Smooth muscle cell (in vitro differentiated cells): ENCODE data around the gene KIF6. TPM values are rescaled to one million over a fixed set of nuclear protein-coding genes. Genes with fewer than 3 reads are reported as not detected.

Source experiments
- DNase-seq: peaks from one replicate; lab custom pipeline; 2025; ENCODE audit not compliant: unreplicated experiment; lab: John Stamatoyannopoulos, UW
- H2AFZ ChIP-seq: fragments of 200-600 bp; sonication (generic); 2 replicates; pipeline ENCODE4 v1.6.0; 2016; ENCODE audit warnings: antibody characterized with exemption, low read depth, mild to moderate bottlenecking
- H3F3A ChIP-seq: fragments of 200-600 bp; sonication (generic); 2 replicates; pipeline ENCODE4 v1.6.0; 2017; ENCODE audit warnings: antibody characterized with exemption, low read depth
- H3K27ac ChIP-seq: fragments of 200-600 bp; sonication (generic); 2 replicates; pipeline ENCODE4 v1.5.1; 2016; ENCODE audit warnings: low read depth, mild to moderate bottlenecking
- H3K27me3 ChIP-seq: fragments of 200-600 bp; sonication (generic); 2 replicates; pipeline ENCODE4 v1.6.1; 2016; ENCODE audit warnings: low read depth, mild to moderate bottlenecking
- H3K36me3 ChIP-seq: fragments of 200-600 bp; sonication (generic); 2 replicates; pipeline ENCODE4 v1.5.1; 2016; ENCODE audit warnings: low read depth
- H3K4me1 ChIP-seq: fragments of 200-600 bp; sonication (generic); 2 replicates; pipeline ENCODE4 v1.5.1; 2016; ENCODE audit warnings: low read depth
- H3K4me2 ChIP-seq: fragments of 200-600 bp; sonication (generic); 2 replicates; pipeline ENCODE4 v1.6.0; 2016; ENCODE audit warnings: mild to moderate bottlenecking
- H3K4me3 ChIP-seq: fragments of 200-600 bp; sonication (generic); 2 replicates; pipeline ENCODE4 v1.5.1; 2016; ENCODE audit warnings: mild to moderate bottlenecking
- H3K79me2 ChIP-seq: fragments of 200-600 bp; sonication (generic); 2 replicates; pipeline ENCODE4 v1.6.0; 2016; ENCODE audit warnings: low read depth, mild to moderate bottlenecking
- H3K9ac ChIP-seq: fragments of 200-600 bp; sonication (generic); 2 replicates; pipeline ENCODE4 v1.6.0; 2016; ENCODE audit warnings: low read depth
- H3K9me3 ChIP-seq: fragments of 200-600 bp; sonication (generic); replicated peaks from 2 replicates; pipeline ENCODE4 v1.5.1; 2016; ENCODE audit warnings: low read depth
- H4K20me1 ChIP-seq: fragments of 200-600 bp; sonication (generic); 2 replicates; pipeline ENCODE4 v1.6.0; 2016; ENCODE audit warnings: low read depth
- WGBS: methylation state at CpG from one replicate; pipeline ENCODE4 v1.1.7; 2016; ENCODE audit warnings: low lambda C conversion rate; 5-methylcytosine and 5-hydroxymethylcytosine counted together
- polyA plus RNA-seq: library from polyadenylated mRNA; unstranded; fragments of >200 nt; fragmentation: Nextera tagmentation; extraction: Ambion mirVana; gene quantifications from 2 replicates; pipeline ENCODE4 v1.2.1, GENCODE V29; 2016
- total RNA-seq: library from RNA; depleted of rRNA; stranded (reverse); fragments of >200 nt; gene quantifications from 2 replicates; pipeline ENCODE4 v1.2.3, GENCODE V29; 2014
- TF ChIP-seq, protein P1 (sequence below): fragments of 200-600 bp; sonication (generic); IDR thresholded peaks from 2 replicates; pipeline ENCODE4 v1.5.1; 2017; ENCODE audit warnings: borderline replicate concordance, mild to moderate bottlenecking, antibody characterized with exemption; ENCODE audit not compliant: insufficient read depth, poor library complexity, severe bottlenecking

The KIF6 gene
- total and polyA plus RNA-seq, 2 experiments from 2014 or later: 1.1 to 1.5 TPM

DNA sequence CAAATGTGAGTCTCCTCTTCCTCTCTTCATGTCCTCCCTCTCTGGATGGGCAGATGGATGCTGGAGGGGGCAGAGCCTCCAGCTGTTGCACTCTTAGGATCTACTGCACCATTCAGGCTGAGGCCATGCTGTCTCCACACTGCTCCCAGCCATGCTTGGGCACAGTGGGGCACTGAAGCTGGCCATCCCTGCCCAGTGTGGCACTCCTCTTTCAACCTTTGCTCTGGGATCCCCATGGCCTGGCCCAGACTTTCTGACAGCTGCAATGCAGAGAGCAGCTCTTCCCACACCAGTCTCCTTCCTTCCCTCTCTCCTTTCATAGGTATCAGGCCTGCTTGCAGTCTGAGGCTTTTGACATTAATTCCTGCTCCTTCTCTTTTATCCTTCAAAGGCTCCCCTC, 420.3 kb downstream of the KIF6 start:
- Histone ChIP-seq H3K36me3 (no peaks in the 10 kb centered on the region), H2AFZ (no peak overlapping the region), H3K9me3 (no peaks in the 10 kb centered on the region), H3K9ac (no peak overlapping the region), H3K4me1 (no peaks in the 10 kb centered on the region), H3K79me2 (no peaks in the 10 kb centered on the region), H3K27me3 (peaks cover 29% of the 10 kb centered on the region), H3K4me2 (no peak overlapping the region), H4K20me1 (no peaks in the 10 kb centered on the region), H3F3A (no peaks in the 10 kb centered on the region), H3K27ac (no peak overlapping the region), H3K4me3 (no peak overlapping the region)
- TF ChIP-seq, protein P1, sequence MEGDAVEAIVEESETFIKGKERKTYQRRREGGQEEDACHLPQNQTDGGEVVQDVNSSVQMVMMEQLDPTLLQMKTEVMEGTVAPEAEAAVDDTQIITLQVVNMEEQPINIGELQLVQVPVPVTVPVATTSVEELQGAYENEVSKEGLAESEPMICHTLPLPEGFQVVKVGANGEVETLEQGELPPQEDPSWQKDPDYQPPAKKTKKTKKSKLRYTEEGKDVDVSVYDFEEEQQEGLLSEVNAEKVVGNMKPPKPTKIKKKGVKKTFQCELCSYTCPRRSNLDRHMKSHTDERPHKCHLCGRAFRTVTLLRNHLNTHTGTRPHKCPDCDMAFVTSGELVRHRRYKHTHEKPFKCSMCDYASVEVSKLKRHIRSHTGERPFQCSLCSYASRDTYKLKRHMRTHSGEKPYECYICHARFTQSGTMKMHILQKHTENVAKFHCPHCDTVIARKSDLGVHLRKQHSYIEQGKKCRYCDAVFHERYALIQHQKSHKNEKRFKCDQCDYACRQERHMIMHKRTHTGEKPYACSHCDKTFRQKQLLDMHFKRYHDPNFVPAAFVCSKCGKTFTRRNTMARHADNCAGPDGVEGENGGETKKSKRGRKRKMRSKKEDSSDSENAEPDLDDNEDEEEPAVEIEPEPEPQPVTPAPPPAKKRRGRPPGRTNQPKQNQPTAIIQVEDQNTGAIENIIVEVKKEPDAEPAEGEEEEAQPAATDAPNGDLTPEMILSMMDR: no peak
- DNase-seq: no peak

DNA sequence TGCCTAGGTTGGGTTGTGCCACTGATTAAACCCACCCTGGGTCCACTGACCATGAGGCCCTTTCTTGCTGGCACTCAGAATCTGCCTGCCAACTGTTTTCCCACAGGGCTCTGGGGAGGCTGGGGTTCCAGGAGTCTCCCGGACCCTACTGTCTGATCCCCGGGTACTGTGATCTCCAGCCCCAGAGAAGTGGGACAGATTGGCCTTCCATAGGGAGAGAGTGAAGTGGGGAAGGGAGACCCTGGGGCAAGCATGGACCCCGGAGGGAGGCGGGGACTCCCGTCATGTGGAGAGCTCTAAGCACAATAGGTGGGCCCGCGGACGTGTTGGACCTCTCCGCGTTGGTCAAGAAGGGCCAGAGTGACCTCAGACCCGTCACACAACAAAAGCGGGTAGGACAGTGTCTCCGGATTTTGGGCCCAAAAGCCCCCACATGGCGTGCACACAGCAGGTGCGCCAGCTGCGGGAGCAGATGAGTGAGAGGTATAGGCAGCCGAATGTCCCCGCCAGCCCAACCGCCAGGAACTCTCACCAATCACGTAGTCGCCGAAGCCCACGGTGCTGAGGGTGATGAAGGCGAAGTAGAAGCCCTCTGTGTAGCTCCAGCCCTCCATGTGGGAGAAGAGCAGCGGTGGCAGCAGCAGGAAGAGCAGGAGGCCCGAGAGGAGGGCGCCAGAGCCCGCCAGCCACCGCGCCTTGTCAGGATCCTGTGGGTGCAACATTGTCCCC, 421.6 kb downstream of the KIF6 start:
- H3K9ac ChIP-seq: no peak overlapping the region
- H4K20me1 ChIP-seq: no peaks in the 10 kb centered on the region
- H2AFZ ChIP-seq: no peak overlapping the region
- H3K4me3 ChIP-seq: no peak overlapping the region
- H3K27me3 ChIP-seq: peaks cover 43% of the 10 kb centered on the region
- no peaks in the 10 kb centered on the region for H3K9me3 ChIP-seq
- no peak for DNase-seq
- no peaks in the 10 kb centered on the region for H3K36me3 ChIP-seq
- H3K4me1 ChIP-seq: no peaks in the 10 kb centered on the region
- no peaks in the 10 kb centered on the region for H3K79me2 ChIP-seq
- TF ChIP-seq, protein P1: no peak
- H3K27ac ChIP-seq: no peak overlapping the region
- WGBS: 88% methylated on average over 30 of the region's 30 CpGs
- H3F3A ChIP-seq: no peaks in the 10 kb centered on the region
- H3K4me2 ChIP-seq: no peak overlapping the region

DNA sequence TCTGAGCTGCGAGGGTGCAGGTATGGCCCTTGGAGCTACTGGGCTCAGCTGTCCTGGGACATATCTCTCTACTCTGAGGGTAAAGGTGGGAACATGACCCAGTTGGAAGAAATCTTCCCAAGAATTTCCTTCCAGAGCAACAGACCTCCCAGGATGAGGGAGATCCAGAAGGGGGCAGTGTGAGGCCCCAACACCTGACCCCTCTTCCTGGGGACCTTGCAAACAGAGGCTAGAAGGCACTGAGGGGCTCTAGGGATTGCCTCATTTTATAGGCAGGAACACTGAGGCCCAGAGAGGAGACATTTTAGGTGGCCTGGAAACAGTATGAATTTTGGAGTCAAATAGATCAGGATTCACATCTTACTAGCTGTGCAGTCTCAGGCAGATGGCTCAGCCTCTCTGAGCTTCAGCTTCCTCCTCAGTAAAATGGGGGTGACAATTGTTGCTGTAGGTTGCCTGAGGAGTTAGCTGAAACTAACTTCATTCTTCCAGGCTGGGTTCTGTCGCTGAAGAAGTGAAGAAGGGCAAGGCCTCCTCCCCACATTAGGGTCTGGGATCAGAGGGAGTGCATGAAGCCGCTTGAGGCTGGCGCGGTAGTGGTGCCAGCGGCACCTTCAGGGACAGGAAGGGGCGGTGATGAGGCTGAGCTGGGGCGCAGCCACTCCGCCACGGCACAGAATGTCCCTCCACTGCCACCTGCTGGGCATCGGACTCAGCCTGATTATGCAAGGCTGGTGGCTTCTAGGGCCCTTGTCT, 422.4 kb downstream of the KIF6 start:
- Histone ChIP-seq H3F3A (no peaks in the 10 kb centered on the region), H3K79me2 (no peaks in the 10 kb centered on the region), H3K27me3 (peaks cover 47% of the 10 kb centered on the region), H3K27ac (no peak overlapping the region), H3K9ac (no peak overlapping the region), H2AFZ (peak overlapping the region; percentile 88), H3K36me3 (no peaks in the 10 kb centered on the region), H3K4me2 (peak overlapping the region; percentile 82), H4K20me1 (no peaks in the 10 kb centered on the region), H3K4me1 (no peaks in the 10 kb centered on the region), H3K4me3 (peak overlapping the region; percentile 34), H3K9me3 (no peaks in the 10 kb centered on the region)
- peak; percentile 26 for DNase-seq
- TF ChIP-seq, protein P1: peak; percentile 83
- WGBS: 9% methylated on average over 11 of the region's 11 CpGs
